ENCODE measurements around the gene PARD3.

The PARD3 gene

DNA sequence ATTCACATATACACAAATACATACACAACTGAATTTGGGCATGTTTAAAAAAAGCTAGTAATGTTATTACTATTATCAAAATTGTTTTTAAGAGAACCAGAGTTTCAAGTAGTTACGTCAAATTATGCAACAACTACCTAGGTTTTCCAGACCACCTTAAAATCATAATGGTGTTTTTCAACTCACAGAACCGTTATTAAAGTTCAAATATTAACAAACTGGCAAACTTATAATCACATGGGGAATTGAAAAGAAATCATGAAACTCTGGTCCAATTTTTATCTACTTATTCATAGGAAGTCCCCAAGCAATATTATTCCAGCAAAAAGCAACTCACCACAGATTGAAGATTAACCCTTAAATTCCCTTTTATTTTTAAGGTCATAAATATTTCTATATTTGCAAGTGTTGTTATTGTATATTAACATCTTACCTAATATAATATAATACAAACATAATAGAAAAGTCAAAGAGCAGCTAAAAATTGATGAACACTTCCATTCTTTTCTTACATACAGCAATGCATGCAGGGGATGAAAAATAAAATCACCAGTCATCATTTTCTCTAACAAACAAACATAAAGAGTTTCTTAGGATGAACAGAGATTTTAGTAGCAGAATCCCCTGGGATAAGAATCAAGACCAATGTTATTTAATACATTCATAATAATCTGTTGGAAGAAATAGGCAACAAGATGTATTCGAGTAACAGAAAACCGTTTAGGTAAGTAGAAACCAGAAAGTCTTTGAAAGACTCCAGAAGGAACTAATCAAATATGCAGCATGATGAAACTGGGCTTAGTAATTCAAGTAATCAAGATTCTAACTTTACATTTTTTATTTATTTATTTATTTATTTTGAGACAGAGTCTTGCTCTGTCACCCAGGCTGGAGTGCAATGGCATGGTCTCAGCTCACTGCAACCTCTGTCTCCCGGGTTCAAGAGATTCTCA lies 391.1 kb downstream of the PARD3 start:
- H3K27me3 Mint-ChIP-seq: peaks cover 4% of the 10 kb centered on the region
- H3K4me1 Mint-ChIP-seq: no peaks in the 10 kb centered on the region
- H3K27ac Mint-ChIP-seq: no peak overlapping the region
- H3K9me3 Mint-ChIP-seq: no peaks in the 10 kb centered on the region
- peaks cover 2% of the 10 kb centered on the region for H3K36me3 Mint-ChIP-seq
- no peak overlapping the region for H3K4me3 Mint-ChIP-seq

DNA sequence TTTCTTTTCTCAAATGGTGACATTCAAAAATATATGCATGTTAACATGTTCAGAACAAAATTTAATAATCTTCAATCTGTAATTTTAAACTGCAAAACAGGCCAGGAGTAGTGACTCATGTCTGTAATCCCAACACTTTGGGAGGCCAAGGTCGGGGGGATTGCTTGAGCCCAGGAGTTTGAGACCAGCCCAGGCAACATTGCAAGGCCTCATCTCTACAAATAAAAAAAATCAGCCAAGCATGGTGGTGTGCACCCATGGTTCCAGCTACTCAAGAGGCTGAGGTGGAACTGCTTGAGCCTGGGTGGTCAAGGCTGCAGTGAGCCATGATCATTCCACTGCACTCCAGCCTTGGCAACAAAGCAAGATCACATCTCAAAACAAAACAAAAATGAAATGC lies 394.3 kb downstream of the PARD3 start:
- Mint-ChIP-seq H3K4me3 (no peak overlapping the region), H3K27ac (no peak overlapping the region), H3K36me3 (no peaks in the 10 kb centered on the region), H3K4me1 (no peaks in the 10 kb centered on the region), H3K27me3 (no peaks in the 10 kb centered on the region), H3K9me3 (no peaks in the 10 kb centered on the region)

GRCh38 chr10:34420273-34420672 lies 394.8 kb downstream of the PARD3 start:
- no peak overlapping the region for H3K4me3 Mint-ChIP-seq
- no peaks in the 10 kb centered on the region for H3K27me3 Mint-ChIP-seq
- no peak overlapping the region for H3K27ac Mint-ChIP-seq
- H3K36me3 Mint-ChIP-seq: no peaks in the 10 kb centered on the region
- H3K4me1 Mint-ChIP-seq: no peaks in the 10 kb centered on the region
- no peaks in the 10 kb centered on the region for H3K9me3 Mint-ChIP-seq

- Mint-ChIP-seq H3K9me3 (no peaks in the 10 kb centered on the region), H3K4me3 (no peak overlapping the region), H3K4me1 (no peaks in the 10 kb centered on the region), H3K27me3 (no peaks in the 10 kb centered on the region), H3K36me3 (no peaks in the 10 kb centered on the region), H3K27ac (no peak overlapping the region)
Measured at GRCh38 chr10:34415039-34415438, 400.1 kb downstream of the PARD3 start.

DNA sequence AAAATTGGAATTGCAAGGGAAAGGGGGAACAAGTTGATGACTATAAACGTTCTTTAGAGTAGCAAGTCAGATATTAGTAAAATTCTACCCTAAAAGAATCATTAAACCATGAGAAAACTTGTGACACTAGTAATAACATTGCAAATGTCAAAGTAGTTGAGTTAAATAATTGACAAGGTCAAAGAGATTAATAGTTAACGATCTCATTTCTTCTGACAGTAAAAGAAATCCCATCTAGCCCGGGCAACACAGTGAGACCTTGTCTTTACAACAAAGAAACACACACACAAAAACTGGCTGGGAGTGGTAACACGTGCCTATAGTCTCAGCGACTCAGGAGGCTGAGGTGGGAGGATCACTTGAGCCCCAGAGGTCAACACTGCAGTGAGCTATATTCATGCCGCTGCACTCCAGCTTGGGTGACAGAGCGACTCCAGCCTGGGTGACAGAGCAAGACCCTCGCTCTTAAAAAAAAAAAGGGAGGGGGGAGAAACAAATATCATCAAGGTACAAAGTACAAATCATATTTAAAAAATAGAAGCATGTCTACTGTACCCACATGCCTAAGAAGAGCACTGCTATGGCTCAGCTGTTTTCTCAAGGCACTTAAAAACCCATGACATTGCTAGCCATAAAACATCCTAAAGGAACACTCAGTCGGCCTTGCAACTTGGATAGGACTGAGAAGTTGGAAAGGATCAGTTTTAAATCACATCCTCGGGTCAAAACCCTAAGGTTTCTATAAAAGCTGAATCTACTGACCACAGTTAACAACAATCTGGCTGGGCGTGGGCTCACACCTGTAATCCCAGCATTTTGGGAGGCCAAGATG lies 401.1 kb downstream of the PARD3 start:
- Mint-ChIP-seq H3K36me3 (no peaks in the 10 kb centered on the region), H3K4me3 (no peak overlapping the region), H3K27ac (no peak overlapping the region), H3K4me1 (no peaks in the 10 kb centered on the region), H3K27me3 (no peaks in the 10 kb centered on the region), H3K9me3 (no peaks in the 10 kb centered on the region)

DNA sequence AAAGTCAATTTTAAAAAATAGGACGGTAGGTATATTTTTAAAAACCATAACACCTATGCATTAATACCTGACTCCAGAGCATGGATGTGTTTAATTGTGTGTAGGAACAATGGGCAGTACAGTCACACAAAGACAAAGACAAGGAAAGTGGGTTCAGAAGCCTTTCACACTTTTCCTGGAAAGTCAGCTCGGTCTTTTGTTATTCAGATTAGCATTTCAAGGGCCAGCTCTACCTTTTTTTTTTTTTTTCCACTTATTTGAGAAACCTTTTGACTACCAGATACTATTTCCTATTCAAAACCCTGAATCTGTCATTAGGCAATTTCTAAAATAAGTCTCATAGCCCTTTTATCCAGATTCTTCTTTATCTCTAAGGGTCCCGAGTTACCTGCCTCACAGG lies 401.9 kb downstream of the PARD3 start:
- no peak overlapping the region for H3K4me3 Mint-ChIP-seq
- no peaks in the 10 kb centered on the region for H3K4me1 Mint-ChIP-seq
- H3K27me3 Mint-ChIP-seq: no peaks in the 10 kb centered on the region
- H3K36me3 Mint-ChIP-seq: no peaks in the 10 kb centered on the region
- H3K27ac Mint-ChIP-seq: no peak overlapping the region
- no peaks in the 10 kb centered on the region for H3K9me3 Mint-ChIP-seq

DNA sequence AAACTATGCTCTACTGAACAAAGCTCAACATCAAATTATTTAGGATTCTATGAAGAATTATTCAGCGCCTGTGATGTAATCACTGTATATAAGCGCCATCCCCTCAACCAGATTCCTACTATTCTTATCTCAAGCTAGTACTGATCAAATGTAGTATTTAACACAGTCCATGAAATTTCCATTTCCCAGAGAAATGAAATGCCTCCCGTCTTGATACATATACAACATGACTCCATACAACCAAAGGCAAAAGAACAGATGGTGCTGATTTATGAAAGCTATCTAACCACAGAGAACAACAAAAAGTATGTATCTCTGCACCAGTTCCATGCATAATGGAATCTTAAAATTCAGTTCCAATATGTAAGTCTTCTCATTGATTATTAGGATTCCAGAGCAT lies 406.1 kb downstream of the PARD3 start:
- Mint-ChIP-seq H3K36me3 (no peaks in the 10 kb centered on the region), H3K9me3 (no peaks in the 10 kb centered on the region), H3K27me3 (no peaks in the 10 kb centered on the region), H3K4me3 (no peak overlapping the region), H3K27ac (no peak overlapping the region), H3K4me1 (no peaks in the 10 kb centered on the region)

GRCh38 chr10:34408381-34408780 lies 406.7 kb downstream of the PARD3 start:
- Mint-ChIP-seq H3K9me3 (no peaks in the 10 kb centered on the region), H3K36me3 (no peaks in the 10 kb centered on the region), H3K27me3 (no peaks in the 10 kb centered on the region), H3K27ac (peak overlapping the region; percentile 30), H3K4me3 (no peak overlapping the region), H3K4me1 (no peaks in the 10 kb centered on the region)

- H3K27me3 Mint-ChIP-seq: no peaks in the 10 kb centered on the region
- H3K9me3 Mint-ChIP-seq: no peaks in the 10 kb centered on the region
- H3K27ac Mint-ChIP-seq: no peak overlapping the region
Measured at GRCh38 chr10:34407324-34407805, 407.7 kb downstream of the PARD3 start.

DNA sequence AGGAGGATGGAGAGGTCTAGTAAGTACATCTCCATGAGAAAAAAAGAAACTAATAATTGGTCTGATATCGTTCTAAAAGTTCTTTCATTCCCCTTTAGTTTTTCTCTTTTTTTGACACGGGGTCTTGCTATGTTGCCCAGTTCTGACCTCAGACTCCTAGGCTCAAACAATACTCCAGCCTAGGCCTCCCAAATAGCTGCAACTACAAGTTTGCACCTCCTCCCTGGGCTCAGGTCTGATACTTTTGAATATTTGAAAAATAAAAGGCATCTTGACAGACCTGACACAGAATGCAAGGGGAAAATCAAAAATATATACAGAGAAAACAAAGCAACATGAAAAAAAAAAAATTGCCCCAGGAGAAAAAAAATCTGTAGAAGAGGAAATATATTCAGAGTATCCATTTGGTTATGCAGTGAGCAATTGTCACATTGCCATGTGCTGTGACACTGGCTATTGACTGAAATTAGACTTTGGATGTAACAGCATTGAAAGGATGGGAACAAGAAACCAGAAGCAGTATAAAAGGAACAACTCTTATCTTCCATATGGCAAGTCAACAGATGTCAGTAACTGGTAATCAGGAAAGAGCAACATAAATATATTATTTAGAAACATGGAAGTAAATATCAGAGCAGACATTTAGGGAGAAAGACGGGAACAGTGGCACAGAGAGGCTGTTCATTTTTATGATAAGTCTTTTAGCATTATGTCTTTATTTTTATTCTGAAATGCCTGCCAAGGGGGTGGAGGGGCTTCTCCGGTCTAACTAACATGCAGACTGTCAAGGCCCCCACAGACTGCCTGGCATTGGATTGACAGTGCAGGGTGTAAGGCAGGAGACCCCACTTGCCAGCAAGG lies 408.4 kb downstream of the PARD3 start:
- H3K4me1 Mint-ChIP-seq: no peaks in the 10 kb centered on the region
- no peaks in the 10 kb centered on the region for H3K27me3 Mint-ChIP-seq
- H3K27ac Mint-ChIP-seq: no peak overlapping the region
- no peaks in the 10 kb centered on the region for H3K36me3 Mint-ChIP-seq
- H3K4me3 Mint-ChIP-seq: no peak overlapping the region
- no peaks in the 10 kb centered on the region for H3K9me3 Mint-ChIP-seq

More at GRCh38 chr10:34407324-34407805, 407.7 kb downstream of the PARD3 start:
- no peaks in the 10 kb centered on the region for H3K36me3 Mint-ChIP-seq
- no peak overlapping the region for H3K4me3 Mint-ChIP-seq
- H3K4me1 Mint-ChIP-seq: no peaks in the 10 kb centered on the region

DNA sequence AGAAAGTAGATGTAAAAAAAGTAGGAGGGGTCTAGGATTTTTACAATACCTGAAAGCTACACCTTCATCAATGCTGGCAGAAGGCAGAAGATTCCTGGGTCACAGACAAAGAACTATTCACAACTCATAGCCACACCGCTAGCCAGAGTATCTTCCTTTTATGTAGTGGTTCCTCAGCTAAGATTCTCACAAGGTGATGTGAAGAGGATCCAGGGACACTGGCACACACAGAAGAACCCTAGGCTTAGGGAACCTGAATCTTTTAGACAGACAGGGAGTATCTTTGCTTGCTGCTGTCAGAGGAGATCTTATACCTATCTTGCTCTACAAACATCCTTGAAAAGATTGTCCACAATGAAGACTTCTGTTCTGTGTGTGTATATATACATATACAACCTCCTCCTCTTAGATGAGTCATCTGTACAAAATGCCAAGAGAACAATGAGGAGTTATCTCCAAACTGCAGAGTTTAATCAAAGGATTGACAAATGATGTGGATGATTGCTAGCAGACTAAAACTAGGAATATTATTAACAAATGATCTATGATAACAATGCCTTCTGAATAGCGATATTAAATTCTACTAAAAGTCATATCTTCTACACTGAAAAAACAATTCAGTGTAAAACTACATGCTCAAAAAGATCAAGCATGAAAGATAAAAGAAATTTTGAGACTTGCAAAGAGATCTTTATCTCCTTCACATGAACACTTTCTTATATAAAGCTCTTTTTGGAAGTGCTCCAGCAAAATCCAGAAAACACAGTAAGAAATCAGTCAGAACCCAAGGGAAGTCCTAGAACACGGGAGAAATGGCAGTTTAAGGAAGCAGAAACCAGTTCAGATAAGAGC lies 409.3 kb downstream of the PARD3 start:
- Mint-ChIP-seq H3K9me3 (no peaks in the 10 kb centered on the region), H3K4me1 (no peaks in the 10 kb centered on the region), H3K4me3 (no peak overlapping the region), H3K27ac (no peak overlapping the region), H3K36me3 (no peaks in the 10 kb centered on the region), H3K27me3 (no peaks in the 10 kb centered on the region)

GRCh38 chr10:34403512-34403911 lies 411.6 kb downstream of the PARD3 start:
- H3K27ac Mint-ChIP-seq: no peak overlapping the region
- H3K4me3 Mint-ChIP-seq: no peak overlapping the region
- no peaks in the 10 kb centered on the region for H3K4me1 Mint-ChIP-seq
- no peaks in the 10 kb centered on the region for H3K36me3 Mint-ChIP-seq
- no peaks in the 10 kb centered on the region for H3K9me3 Mint-ChIP-seq
- no peaks in the 10 kb centered on the region for H3K27me3 Mint-ChIP-seq

DNA sequence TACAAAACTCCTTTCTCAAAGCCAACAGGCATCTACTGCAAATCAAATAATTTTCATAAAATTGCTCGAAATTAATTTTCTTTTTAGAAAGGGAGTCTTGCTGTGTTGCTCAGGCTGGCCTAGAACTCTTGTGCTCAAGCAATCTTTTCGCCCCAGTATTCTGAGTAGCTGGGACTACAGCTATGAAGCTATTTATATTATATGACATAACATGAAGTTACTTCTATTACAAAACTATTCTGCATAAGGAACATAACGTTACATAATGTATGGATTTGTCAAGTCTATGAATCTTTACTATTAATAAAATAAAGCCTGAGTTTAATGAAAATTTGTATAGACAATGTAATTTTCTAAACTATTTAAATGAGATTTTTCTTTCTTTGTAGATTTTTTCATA lies 415.0 kb downstream of the PARD3 start:
- Mint-ChIP-seq H3K27me3 (no peaks in the 10 kb centered on the region), H3K36me3 (no peaks in the 10 kb centered on the region), H3K4me3 (no peak overlapping the region), H3K9me3 (no peaks in the 10 kb centered on the region), H3K27ac (no peak overlapping the region), H3K4me1 (no peaks in the 10 kb centered on the region)

GRCh38 chr10:34399013-34399412 lies 416.1 kb downstream of the PARD3 start:
- Mint-ChIP-seq H3K9me3 (no peaks in the 10 kb centered on the region), H3K4me3 (no peak overlapping the region), H3K4me1 (no peaks in the 10 kb centered on the region), H3K36me3 (no peaks in the 10 kb centered on the region), H3K27ac (no peak overlapping the region), H3K27me3 (no peaks in the 10 kb centered on the region)
